ENCODE measurements around the gene DPP10. TPM values are rescaled to one million over a fixed set of nuclear protein-coding genes. Genes with fewer than 3 reads are reported as not detected.

DPP10 gene
- total and polyA plus RNA-seq, 4 donors: 0.04 to 4.1 (median 0.48) TPM

GRCh38 chr2:115782286-115782685 is 1339.8 kb downstream of the DPP10 start:
- DNase-seq (ENCODE audit: low spot score): no peak
- H3K36me3 ChIP-seq (ENCODE audit: control insufficient read depth in 4 of 4, insufficient read depth in 3 of 4, low read depth in 1 of 4, low read length in 3 of 4): no peaks in the 10 kb centered on the region
- H3K27me3 ChIP-seq (ENCODE audit: control insufficient read depth in 4 of 4, insufficient read depth in 4 of 4, low read length in 3 of 4): no peaks in the 10 kb centered on the region
- no peaks in the 10 kb centered on the region for H3K4me1 ChIP-seq (ENCODE audit: control insufficient read depth in 4 of 4, insufficient read depth in 4 of 4, low read length in 3 of 4)
- H3K27ac ChIP-seq (ENCODE audit: low read depth in 1 of 2, low read length in 2 of 2): no peak overlapping the region
- H3K9me3 ChIP-seq (ENCODE audit: control insufficient read depth in 4 of 4, low read length in 3 of 4): no peaks in the 10 kb centered on the region
- no peak overlapping the region for H3K9ac ChIP-seq (ENCODE audit: low read depth in 1 of 2, low read length in 2 of 2)
- H3K4me3 ChIP-seq (ENCODE audit: low read depth in 1 of 3, low read length in 3 of 3): no peak overlapping the region
- TF ChIP-seq TAF1 (conservative IDR thresholded peaks at IDR 0.05): no peak
- no peak for TF ChIP-seq CTCF (IDR thresholded peaks at IDR 0.05; ENCODE audit: low read depth, low read length, missing input control)
- TF ChIP-seq GABPA (IDR thresholded peaks at IDR 0.05 in 1 of 2, conservative IDR thresholded peaks at IDR 0.05 in 1 of 2): no peak
- TF ChIP-seq, protein P1, sequence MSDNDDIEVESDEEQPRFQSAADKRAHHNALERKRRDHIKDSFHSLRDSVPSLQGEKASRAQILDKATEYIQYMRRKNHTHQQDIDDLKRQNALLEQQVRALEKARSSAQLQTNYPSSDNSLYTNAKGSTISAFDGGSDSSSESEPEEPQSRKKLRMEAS (IDR thresholded peaks at IDR 0.05): no peak
- TF ChIP-seq FOXA1 (IDR thresholded peaks at IDR 0.05): no peak
- no peak for TF ChIP-seq NR2F2 (IDR thresholded peaks at IDR 0.05)
- no peak for TF ChIP-seq RXRA (IDR thresholded peaks at IDR 0.05)
- WGBS: 80% methylated on average over 4 of the region's 4 CpGs

GRCh38 chr2:115796078-115796477 is 1353.6 kb downstream of the DPP10 start:
- WGBS: 80% methylated on average over 3 of the region's 3 CpGs
- Histone ChIP-seq H3K27ac (ENCODE audit: low read depth in 1 of 2, low read length in 2 of 2) (no peak overlapping the region), H3K4me1 (ENCODE audit: control insufficient read depth in 4 of 4, insufficient read depth in 4 of 4, low read length in 3 of 4) (no peaks in the 10 kb centered on the region), H3K4me3 (ENCODE audit: low read depth in 1 of 3, low read length in 3 of 3) (no peak overlapping the region), H3K9ac (ENCODE audit: low read depth in 1 of 2, low read length in 2 of 2) (no peak overlapping the region), H3K27me3 (ENCODE audit: control insufficient read depth in 4 of 4, insufficient read depth in 4 of 4, low read length in 3 of 4) (no peaks in the 10 kb centered on the region), H3K9me3 (ENCODE audit: control insufficient read depth in 4 of 4, low read length in 3 of 4) (no peaks in the 10 kb centered on the region), H3K36me3 (ENCODE audit: control insufficient read depth in 4 of 4, insufficient read depth in 3 of 4, low read depth in 1 of 4, low read length in 3 of 4) (no peaks in the 10 kb centered on the region)
- no peak for DNase-seq (ENCODE audit: low spot score)
- TF ChIP-seq ATF3 (IDR thresholded peaks at IDR 0.05) (no peak), TAF1 (conservative IDR thresholded peaks at IDR 0.05) (no peak), HNF4G (IDR thresholded peaks at IDR 0.05) (no peak), JUND (IDR thresholded peaks at IDR 0.05) (no peak), FOXA1 (IDR thresholded peaks at IDR 0.05) (no peak), GABPA (IDR thresholded peaks at IDR 0.05 in 1 of 2, conservative IDR thresholded peaks at IDR 0.05 in 1 of 2) (no peak)
- TF ChIP-seq, protein P2, sequence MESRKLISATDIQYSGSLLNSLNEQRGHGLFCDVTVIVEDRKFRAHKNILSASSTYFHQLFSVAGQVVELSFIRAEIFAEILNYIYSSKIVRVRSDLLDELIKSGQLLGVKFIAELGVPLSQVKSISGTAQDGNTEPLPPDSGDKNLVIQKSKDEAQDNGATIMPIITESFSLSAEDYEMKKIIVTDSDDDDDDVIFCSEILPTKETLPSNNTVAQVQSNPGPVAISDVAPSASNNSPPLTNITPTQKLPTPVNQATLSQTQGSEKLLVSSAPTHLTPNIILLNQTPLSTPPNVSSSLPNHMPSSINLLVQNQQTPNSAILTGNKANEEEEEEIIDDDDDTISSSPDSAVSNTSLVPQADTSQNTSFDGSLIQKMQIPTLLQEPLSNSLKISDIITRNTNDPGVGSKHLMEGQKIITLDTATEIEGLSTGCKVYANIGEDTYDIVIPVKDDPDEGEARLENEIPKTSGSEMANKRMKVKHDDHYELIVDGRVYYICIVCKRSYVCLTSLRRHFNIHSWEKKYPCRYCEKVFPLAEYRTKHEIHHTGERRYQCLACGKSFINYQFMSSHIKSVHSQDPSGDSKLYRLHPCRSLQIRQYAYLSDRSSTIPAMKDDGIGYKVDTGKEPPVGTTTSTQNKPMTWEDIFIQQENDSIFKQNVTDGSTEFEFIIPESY (IDR thresholded peaks at IDR 0.05): no peak

GRCh38 chr2:115807276-115807675 is 1364.8 kb downstream of the DPP10 start:
- no peaks in the 10 kb centered on the region for H3K27me3 ChIP-seq (ENCODE audit: control insufficient read depth in 4 of 4, insufficient read depth in 4 of 4, low read length in 3 of 4)
- H3K4me3 ChIP-seq (ENCODE audit: low read depth in 1 of 3, low read length in 3 of 3): no peak overlapping the region
- H3K4me1 ChIP-seq (ENCODE audit: control insufficient read depth in 4 of 4, insufficient read depth in 4 of 4, low read length in 3 of 4): no peaks in the 10 kb centered on the region
- no peak for DNase-seq (ENCODE audit: low spot score)
- no peaks in the 10 kb centered on the region for H3K9me3 ChIP-seq (ENCODE audit: control insufficient read depth in 4 of 4, low read length in 3 of 4)
- H3K9ac ChIP-seq (ENCODE audit: low read depth in 1 of 2, low read length in 2 of 2): no peak overlapping the region
- H3K36me3 ChIP-seq (ENCODE audit: control insufficient read depth in 4 of 4, insufficient read depth in 3 of 4, low read depth in 1 of 4, low read length in 3 of 4): no peaks in the 10 kb centered on the region
- H3K27ac ChIP-seq (ENCODE audit: low read depth in 1 of 2, low read length in 2 of 2): no peak overlapping the region
- WGBS: 82% methylated on average over 3 of the region's 3 CpGs
- no peak for TF ChIP-seq CTCF (IDR thresholded peaks at IDR 0.05; ENCODE audit: low read depth, low read length, missing input control)
- no peak for TF ChIP-seq ATF3 (IDR thresholded peaks at IDR 0.05)
- no peak for TF ChIP-seq TAF1 (conservative IDR thresholded peaks at IDR 0.05)
- TF ChIP-seq NR2F2 (IDR thresholded peaks at IDR 0.05): no peak
- no peak for TF ChIP-seq YY1 (IDR thresholded peaks at IDR 0.05)
- TF ChIP-seq, protein P2 (IDR thresholded peaks at IDR 0.05): no peak
- no peak for TF ChIP-seq FOXA2 (IDR thresholded peaks at IDR 0.05)
- no peak for TF ChIP-seq GABPA (IDR thresholded peaks at IDR 0.05 in 1 of 2, conservative IDR thresholded peaks at IDR 0.05 in 1 of 2)
- no peak for TF ChIP-seq FOXA1 (IDR thresholded peaks at IDR 0.05)
- TF ChIP-seq, protein P1 (IDR thresholded peaks at IDR 0.05): no peak
- TF ChIP-seq HNF4A (conservative IDR thresholded peaks at IDR 0.05): no peak
- no peak for TF ChIP-seq EGR1 (IDR thresholded peaks at IDR 0.05; ENCODE audit: low read depth in 2 of 2)
- TF ChIP-seq RAD21 (IDR thresholded peaks at IDR 0.05): no peak
- no peak for TF ChIP-seq HNF4G (IDR thresholded peaks at IDR 0.05)
- TF ChIP-seq JUND (IDR thresholded peaks at IDR 0.05): no peak

Data from liver (tissue), 9 donors.